ENCODE results near the gene NMT2.

DNA sequence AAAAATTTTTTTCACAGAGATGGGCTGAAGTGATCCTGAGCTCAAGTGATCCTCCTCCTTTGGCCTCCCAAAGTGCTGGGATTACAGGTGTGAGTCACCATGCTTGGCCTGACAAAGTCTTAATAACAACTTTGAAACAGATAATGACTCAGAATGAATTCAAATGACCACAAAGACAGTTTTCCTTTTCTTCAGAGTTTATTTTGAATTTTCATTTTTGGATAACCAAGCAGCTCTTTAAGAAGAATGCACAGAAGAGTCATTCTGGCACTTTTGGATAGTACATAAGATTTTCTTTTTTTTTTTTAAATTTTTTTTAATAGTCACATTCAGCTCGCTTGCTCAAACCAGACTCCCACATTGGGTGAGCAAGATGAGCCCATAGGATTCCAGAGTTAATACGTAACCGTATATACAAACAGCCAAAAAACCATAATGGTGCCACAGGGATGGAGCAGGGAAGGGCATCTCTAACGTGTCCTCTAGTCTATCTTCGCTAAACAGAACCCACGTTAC is 43.0 kb upstream of the NMT2 start:
- no peak for TF ChIP-seq POLR2A (IDR thresholded peaks at IDR 0.05)
- TF ChIP-seq POLR2AphosphoS5 (IDR thresholded peaks at IDR 0.05) = no peak
- TF ChIP-seq, protein P1, sequence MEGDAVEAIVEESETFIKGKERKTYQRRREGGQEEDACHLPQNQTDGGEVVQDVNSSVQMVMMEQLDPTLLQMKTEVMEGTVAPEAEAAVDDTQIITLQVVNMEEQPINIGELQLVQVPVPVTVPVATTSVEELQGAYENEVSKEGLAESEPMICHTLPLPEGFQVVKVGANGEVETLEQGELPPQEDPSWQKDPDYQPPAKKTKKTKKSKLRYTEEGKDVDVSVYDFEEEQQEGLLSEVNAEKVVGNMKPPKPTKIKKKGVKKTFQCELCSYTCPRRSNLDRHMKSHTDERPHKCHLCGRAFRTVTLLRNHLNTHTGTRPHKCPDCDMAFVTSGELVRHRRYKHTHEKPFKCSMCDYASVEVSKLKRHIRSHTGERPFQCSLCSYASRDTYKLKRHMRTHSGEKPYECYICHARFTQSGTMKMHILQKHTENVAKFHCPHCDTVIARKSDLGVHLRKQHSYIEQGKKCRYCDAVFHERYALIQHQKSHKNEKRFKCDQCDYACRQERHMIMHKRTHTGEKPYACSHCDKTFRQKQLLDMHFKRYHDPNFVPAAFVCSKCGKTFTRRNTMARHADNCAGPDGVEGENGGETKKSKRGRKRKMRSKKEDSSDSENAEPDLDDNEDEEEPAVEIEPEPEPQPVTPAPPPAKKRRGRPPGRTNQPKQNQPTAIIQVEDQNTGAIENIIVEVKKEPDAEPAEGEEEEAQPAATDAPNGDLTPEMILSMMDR (IDR thresholded peaks at IDR 0.05) = no peak

All from prostate gland (tissue), 2 donors.